Amygdala (tissue), 56 donors: ENCODE results near the gene PHLDA1.

Source experiments
- DNase-seq, 56 donors: peaks; one replicate each; lab custom pipeline; 2025; lab: John Stamatoyannopoulos, UW

The PHLDA1 gene

GRCh38 chr12:76038176-76038575, 6.6 kb upstream of the PHLDA1 start:
- DNase-seq: no peak

- peak in 9 of 56 donors; percentile 2 to 43 (median 17) for DNase-seq
Observed at GRCh38 chr12:76037130-76038103, 5.8 kb upstream of the PHLDA1 start.

GRCh38 chr12:76035045-76035444, 3.5 kb upstream of the PHLDA1 start:
- no peak for DNase-seq

- DNase-seq: no peak
Observed at GRCh38 chr12:76033081-76034011, 1.8 kb upstream of the PHLDA1 start.

- DNase-seq: peak in 26 of 56 donors; percentile 3 to 76 (median 58)
Observed at GRCh38 chr12:76032043-76032981, 736 bp upstream of the PHLDA1 start.

GRCh38 chr12:76031081-76031413, 529 bp downstream of the PHLDA1 start:
- peak in 10 of 56 donors; percentile 49 to 80 (median 63) for DNase-seq

- peak in 22 of 56 donors; percentile 19 to 60 (median 44) for DNase-seq
Observed at GRCh38 chr12:76030341-76031080, 1.1 kb downstream of the PHLDA1 start.

- DNase-seq: peak in 5 of 56 donors; percentile 8 to 22 (median 13)
Observed at GRCh38 chr12:76029982-76030340, 1.6 kb downstream of the PHLDA1 start.

- DNase-seq: no peak
Observed at GRCh38 chr12:76028571-76029277, 2.9 kb downstream of the PHLDA1 start.

GRCh38 chr12:76026643-76027063, 4.9 kb downstream of the PHLDA1 start:
- no peak for DNase-seq

GRCh38 chr12:76025601-76026575, 5.7 kb downstream of the PHLDA1 start:
- no peak for DNase-seq

GRCh38 chr12:76024942-76025600, 6.5 kb downstream of the PHLDA1 start:
- DNase-seq: no peak

GRCh38 chr12:76024102-76024781, 7.3 kb downstream of the PHLDA1 start:
- DNase-seq: no peak

- DNase-seq: no peak
Observed at GRCh38 chr12:76023069-76023690, 8.4 kb downstream of the PHLDA1 start.

- DNase-seq: no peak
Observed at GRCh38 chr12:76022506-76022905, 9.1 kb downstream of the PHLDA1 start.
